ENCODE data around the gene UBE2G2. TPM values are rescaled to one million over a fixed set of nuclear protein-coding genes. Genes with fewer than 3 reads are reported as not detected.

The UBE2G2 gene
- total RNA-seq, 4 donors from 2014 or later = 90.4 to 127 (median 95.3) TPM

- TF ChIP-seq POLR2A (IDR thresholded peaks at IDR 0.05) (no peak), CTCF (IDR thresholded peaks at IDR 0.05) (no peak)
- Histone ChIP-seq H3K9me3 (no peaks in the 10 kb centered on the region), H3K27me3 (no peaks in the 10 kb centered on the region), H3K36me3 (no peaks in the 10 kb centered on the region), H3K4me1 (peaks cover 9 to 15% of the 10 kb centered on the region in 2 donors), H3K4me3 (replicated peaks in 1 of 3) (no peak overlapping the region), H3K27ac (no peak overlapping the region)
- WGBS, 2 donors = 90 to 96% methylated on average over 5 of the region's 5 CpGs
- intact Hi-C loops (cut with DNase I) = no loop called here
- no peak for DNase-seq
Measured at GRCh38 chr21:44778094-44778493, 23.5 kb downstream of the UBE2G2 start.

- no peaks in the 10 kb centered on the region for H3K27me3 ChIP-seq
- no peaks in the 10 kb centered on the region for H3K9me3 ChIP-seq
- intact Hi-C loops (cut with DNase I) = no loop called here
- no peak overlapping the region for H3K4me3 ChIP-seq (replicated peaks in 1 of 3)
- no peak for DNase-seq
- H3K36me3 ChIP-seq = peaks cover 11 to 14% of the 10 kb centered on the region in 2 donors
- WGBS, 2 donors = 89 to 97% methylated on average over 8 of the region's 8 CpGs
- TF ChIP-seq CTCF (IDR thresholded peaks at IDR 0.05) = no peak
- TF ChIP-seq POLR2A (IDR thresholded peaks at IDR 0.05) = no peak
- H3K4me1 ChIP-seq = peaks cover 9 to 17% of the 10 kb centered on the region in 2 donors
- no peak overlapping the region for H3K27ac ChIP-seq
Measured at GRCh38 chr21:44774972-44775371, 26.6 kb downstream of the UBE2G2 start.

- whole genome bisulfite sequencing, 2 donors = 29 to 50% methylated on average over 20 of the region's 20 CpGs
- Histone ChIP-seq H3K4me3 (replicated peaks in 1 of 3) (no peak overlapping the region), H3K4me1 (peaks cover 9 to 17% of the 10 kb centered on the region in 2 donors), H3K27ac (no peak overlapping the region), H3K36me3 (peaks cover 15 to 16% of the 10 kb centered on the region in 2 donors), H3K9me3 (no peaks in the 10 kb centered on the region), H3K27me3 (no peaks in the 10 kb centered on the region)
- peak in 1 of 2 donors; percentile 7 for TF ChIP-seq POLR2A (IDR thresholded peaks at IDR 0.05)
- TF ChIP-seq CTCF (IDR thresholded peaks at IDR 0.05) = peak in 1 of 6 experiments; percentile 8
- intact Hi-C loops (cut with DNase I) = no loop called here
- DNase-seq = peak; percentile 90 to 92
Measured at GRCh38 chr21:44773291-44773932, 28.2 kb downstream of the UBE2G2 start.

- H3K4me1 ChIP-seq = peaks cover 9 to 17% of the 10 kb centered on the region in 2 donors
- H3K27ac ChIP-seq = no peak overlapping the region
- H3K4me3 ChIP-seq (replicated peaks in 1 of 3) = no peak overlapping the region
- WGBS, 2 donors = 96 to 98% methylated on average over 16 to 17 of the region's 17 CpGs
- H3K9me3 ChIP-seq = no peaks in the 10 kb centered on the region
- no peak for TF ChIP-seq POLR2A (IDR thresholded peaks at IDR 0.05)
- TF ChIP-seq CTCF (IDR thresholded peaks at IDR 0.05) = no peak
- no peak for DNase-seq
- no peaks in the 10 kb centered on the region for H3K27me3 ChIP-seq
- intact Hi-C loops (cut with DNase I) = no loop called here
- H3K36me3 ChIP-seq = peaks cover 15 to 16% of the 10 kb centered on the region in 2 donors
Measured at GRCh38 chr21:44771896-44772525, 29.6 kb downstream of the UBE2G2 start.
